Suprapubic skin (tissue), 4 donors: Measurements from ENCODE around the gene NGDN.

Experiments used
- CTCF ChIP-seq, 2 donors: fragments of 200-600 bp in 1 of 2; fragments of 450-650 bp in 1 of 2; sonication (generic) in 1 of 2; IDR thresholded peaks; one replicate each; pipeline ENCODE4 v1.5.1; 2016 to 2019; ENCODE audit warnings: antibody characterized with exemption in 2 of 2, mild to moderate bottlenecking in 1 of 2, moderate library complexity in 1 of 2
- EP300 ChIP-seq: sonication (generic); formaldehyde crosslinking; IDR thresholded peaks from one replicate; pipeline ENCODE4 v1.6.1; 2017; ENCODE audit warnings: antibody characterized with exemption
- POLR2A ChIP-seq, 2 donors: fragments of 450-650 bp; IDR thresholded peaks; one replicate each; pipeline ENCODE4 v1.6.1; 2017; ENCODE audit warnings: antibody characterized with exemption in 2 of 2, mild to moderate bottlenecking in 2 of 2, moderate library complexity in 2 of 2
- POLR2AphosphoS5 ChIP-seq, 3 donors: sonication (generic); formaldehyde crosslinking; IDR thresholded peaks; one replicate each; pipeline ENCODE4 v1.6.1; 2017; ENCODE audit warnings: antibody characterized with exemption in 3 of 3

DNA sequence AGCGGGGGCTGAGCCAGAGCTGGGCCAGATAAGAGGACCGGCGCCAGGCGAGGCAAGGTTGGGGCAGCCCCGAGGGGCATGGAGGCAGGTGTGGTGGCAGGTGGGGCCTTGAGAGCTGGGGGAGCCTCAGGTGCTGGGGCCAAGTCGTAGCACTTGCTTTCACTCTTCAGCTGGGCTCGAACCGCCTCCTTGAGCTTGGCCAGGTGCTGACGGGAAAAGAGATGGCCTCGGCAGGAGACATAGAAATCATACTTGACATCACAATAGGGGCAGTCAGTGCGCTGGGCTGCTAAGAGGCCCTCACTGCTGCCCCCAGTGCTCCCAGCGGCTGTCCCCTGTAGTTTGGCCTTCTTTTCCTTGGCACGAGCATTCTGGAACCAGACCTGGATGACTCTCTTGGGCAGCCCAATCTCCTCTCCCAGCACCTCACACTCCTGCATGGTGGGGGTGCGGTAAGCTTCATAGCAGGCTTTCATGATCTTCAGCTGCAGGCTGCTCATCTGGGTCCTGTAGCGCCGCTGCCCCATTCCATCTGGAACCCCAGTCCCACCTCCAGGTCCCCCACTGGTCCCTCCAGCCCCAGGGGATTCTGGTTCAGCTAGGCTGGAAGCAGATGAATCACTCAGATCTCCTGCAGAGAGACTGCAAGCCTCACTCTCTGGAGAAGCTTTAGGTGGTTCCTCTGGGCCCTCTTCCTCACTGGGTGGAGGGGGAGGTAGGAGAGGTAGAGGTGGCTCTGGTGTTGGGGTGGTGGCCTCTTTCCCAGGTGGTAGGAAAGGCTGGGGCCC, 53.9 kb downstream of the NGDN start:
- TF ChIP-seq POLR2A (IDR thresholded peaks at IDR 0.05) (no peak), POLR2AphosphoS5 (IDR thresholded peaks at IDR 0.05) (no peak), CTCF (IDR thresholded peaks at IDR 0.05) (no peak), EP300 (no peak)
